Ishikawa (cell line): ENCODE data around the gene S100A13.

Source experiments
- CEBPB ChIP-seq: IDR thresholded peaks from 2 replicates; pipeline ENCODE4 v1.6.1; 2012
- CREB1 ChIP-seq: IDR thresholded peaks from 2 replicates; pipeline ENCODE4 v1.6.1; 2012; ENCODE audit warnings: low read depth
- EGR1 ChIP-seq: IDR thresholded peaks from 2 replicates; pipeline ENCODE4 v1.6.1; 2012
- EP300 ChIP-seq: IDR thresholded peaks from 2 replicates; pipeline ENCODE4 v1.6.1; 2012; ENCODE audit warnings: borderline replicate concordance
- FOXM1 ChIP-seq: IDR thresholded peaks from 2 replicates; pipeline ENCODE4 v1.6.1; 2012; ENCODE audit warnings: low read depth, borderline replicate concordance
- NFIC ChIP-seq: IDR thresholded peaks from 2 replicates; pipeline ENCODE4 v1.6.1; 2012
- RAD21 ChIP-seq: IDR thresholded peaks from 2 replicates; pipeline ENCODE4 v1.6.1; 2012; ENCODE audit warnings: low read depth
- TAF1 ChIP-seq: IDR thresholded peaks from 2 replicates; pipeline ENCODE4 v1.6.1; 2012; ENCODE audit warnings: low read depth, mild to moderate bottlenecking
- TCF12 ChIP-seq: IDR thresholded peaks from 2 replicates; pipeline ENCODE4 v1.6.1; 2012; ENCODE audit warnings: low read depth
- TEAD4 ChIP-seq: IDR thresholded peaks from 2 replicates; pipeline ENCODE4 v1.6.1; 2012
- USF1 ChIP-seq: IDR thresholded peaks from 2 replicates; pipeline ENCODE4 v1.6.1; 2012
- YY1 ChIP-seq: IDR thresholded peaks from 2 replicates; pipeline ENCODE4 v1.6.1; 2012; ENCODE audit warnings: low read depth
- ZBTB7A ChIP-seq: IDR thresholded peaks from 2 replicates; pipeline ENCODE4 v1.6.1; 2012; ENCODE audit warnings: low read depth
- TF ChIP-seq, protein P1 (sequence below): IDR thresholded peaks from 2 replicates; pipeline ENCODE4 v1.6.1; 2012; ENCODE audit warnings: low read depth, mild to moderate bottlenecking
- TF ChIP-seq, protein P2 (sequence below): IDR thresholded peaks from 2 replicates; pipeline ENCODE4 v1.6.1; 2012

The S100A13 gene

GRCh38 chr1:153626904-153627714 lies at the start of gene S100A13:
Gene S100A13 (minus strand): TSS chr1:153627505. CDS start chr1:153626472, 1,033 bp downstream.
- peak; percentile 72 for TF ChIP-seq EP300
- TF ChIP-seq USF1, result no peak
- peak; percentile 47; the same call in 1 of the 2 replicates for TF ChIP-seq ZBTB7A
- peak; percentile 92 for TF ChIP-seq EGR1
- TF ChIP-seq NFIC, result peak; percentile 88
- TF ChIP-seq RAD21, result peak; percentile 65; the same call in 1 of the 2 replicates
- TF ChIP-seq, protein P1, sequence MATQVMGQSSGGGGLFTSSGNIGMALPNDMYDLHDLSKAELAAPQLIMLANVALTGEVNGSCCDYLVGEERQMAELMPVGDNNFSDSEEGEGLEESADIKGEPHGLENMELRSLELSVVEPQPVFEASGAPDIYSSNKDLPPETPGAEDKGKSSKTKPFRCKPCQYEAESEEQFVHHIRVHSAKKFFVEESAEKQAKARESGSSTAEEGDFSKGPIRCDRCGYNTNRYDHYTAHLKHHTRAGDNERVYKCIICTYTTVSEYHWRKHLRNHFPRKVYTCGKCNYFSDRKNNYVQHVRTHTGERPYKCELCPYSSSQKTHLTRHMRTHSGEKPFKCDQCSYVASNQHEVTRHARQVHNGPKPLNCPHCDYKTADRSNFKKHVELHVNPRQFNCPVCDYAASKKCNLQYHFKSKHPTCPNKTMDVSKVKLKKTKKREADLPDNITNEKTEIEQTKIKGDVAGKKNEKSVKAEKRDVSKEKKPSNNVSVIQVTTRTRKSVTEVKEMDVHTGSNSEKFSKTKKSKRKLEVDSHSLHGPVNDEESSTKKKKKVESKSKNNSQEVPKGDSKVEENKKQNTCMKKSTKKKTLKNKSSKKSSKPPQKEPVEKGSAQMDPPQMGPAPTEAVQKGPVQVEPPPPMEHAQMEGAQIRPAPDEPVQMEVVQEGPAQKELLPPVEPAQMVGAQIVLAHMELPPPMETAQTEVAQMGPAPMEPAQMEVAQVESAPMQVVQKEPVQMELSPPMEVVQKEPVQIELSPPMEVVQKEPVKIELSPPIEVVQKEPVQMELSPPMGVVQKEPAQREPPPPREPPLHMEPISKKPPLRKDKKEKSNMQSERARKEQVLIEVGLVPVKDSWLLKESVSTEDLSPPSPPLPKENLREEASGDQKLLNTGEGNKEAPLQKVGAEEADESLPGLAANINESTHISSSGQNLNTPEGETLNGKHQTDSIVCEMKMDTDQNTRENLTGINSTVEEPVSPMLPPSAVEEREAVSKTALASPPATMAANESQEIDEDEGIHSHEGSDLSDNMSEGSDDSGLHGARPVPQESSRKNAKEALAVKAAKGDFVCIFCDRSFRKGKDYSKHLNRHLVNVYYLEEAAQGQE, result no peak
- peak; percentile 85 for TF ChIP-seq TCF12
- TF ChIP-seq, protein P2, sequence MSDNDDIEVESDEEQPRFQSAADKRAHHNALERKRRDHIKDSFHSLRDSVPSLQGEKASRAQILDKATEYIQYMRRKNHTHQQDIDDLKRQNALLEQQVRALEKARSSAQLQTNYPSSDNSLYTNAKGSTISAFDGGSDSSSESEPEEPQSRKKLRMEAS, result peak; percentile 84
- peak; percentile 62; the same call in 1 of the 2 replicates for TF ChIP-seq FOXM1
- TF ChIP-seq TAF1, result peak; percentile 71; the same call in 1 of the 2 replicates
- TF ChIP-seq YY1, result peak; percentile 75
- peak; percentile 75 for TF ChIP-seq TEAD4
- no peak for TF ChIP-seq CREB1
- TF ChIP-seq CEBPB, result no peak; the same call in 1 of the 2 replicates

GRCh38 chr1:153673511-153673910 lies 46.2 kb upstream of the S100A13 start:
- no peak for TF ChIP-seq RAD21
- TF ChIP-seq, protein P1, result no peak
- TF ChIP-seq EGR1, result no peak
- no peak for TF ChIP-seq TAF1

DNA sequence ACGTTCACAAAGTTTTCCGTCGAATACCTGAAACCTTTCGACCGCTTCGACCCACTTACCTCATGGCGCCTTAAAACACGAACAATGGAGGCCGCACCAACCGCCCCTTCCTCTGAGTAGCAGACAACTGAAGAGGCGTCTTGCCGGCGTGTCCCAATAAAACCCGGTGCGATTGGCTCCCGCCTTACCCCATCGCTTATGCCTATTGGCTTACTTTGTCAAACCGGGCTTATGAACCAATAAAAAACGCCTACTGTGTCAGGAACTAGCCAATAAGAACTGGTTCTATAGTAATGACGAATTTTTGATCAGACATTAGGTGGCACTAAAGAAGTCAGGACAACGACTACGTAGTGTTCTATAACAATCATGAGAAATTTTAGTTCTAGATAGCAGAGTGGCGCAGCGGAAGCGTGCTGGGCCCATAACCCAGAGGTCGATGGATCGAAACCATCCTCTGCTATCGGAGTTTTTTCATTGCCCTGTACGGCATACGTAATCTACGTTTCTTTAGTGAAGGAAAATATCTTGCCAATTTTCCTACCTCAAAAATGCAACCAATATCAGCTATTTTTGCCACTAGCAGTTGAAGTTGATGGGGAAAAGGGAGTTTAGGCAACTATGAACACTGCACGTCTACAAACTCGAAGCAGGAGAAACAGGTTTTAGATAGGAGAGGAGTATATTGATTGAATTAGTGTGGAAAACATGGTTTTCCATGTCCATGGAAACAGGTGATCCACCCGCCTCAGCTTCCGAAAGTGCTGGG lies 43.7 kb upstream of the S100A13 start, which contains the start of gene ILF2:
Gene ILF2 (minus strand): TSS at position 135 of the 769 bp plus-strand sequence. CDS start 71 bp downstream, at position 64.
- TF ChIP-seq ZBTB7A, result no peak
- peak; percentile 80 for TF ChIP-seq FOXM1
- TF ChIP-seq TAF1, result peak; percentile 89
- peak; percentile 63; the same call in 1 of the 2 replicates for TF ChIP-seq CREB1
- peak; percentile 92 for TF ChIP-seq TEAD4
- TF ChIP-seq TCF12, result peak; percentile 68
- no peak for TF ChIP-seq NFIC
- peak; percentile 87 for TF ChIP-seq YY1
- TF ChIP-seq CEBPB, result peak; percentile 63; the same call in 1 of the 2 replicates
- TF ChIP-seq, protein P2, result peak; percentile 76
- TF ChIP-seq, protein P1, result no peak
- no peak for TF ChIP-seq EP300
- TF ChIP-seq USF1, result no peak
